Measurements from ENCODE around the gene PCDHB3. TPM values are rescaled to one million over a fixed set of nuclear protein-coding genes. Genes with fewer than 3 reads are reported as not detected.
A peak's percentile ranks its signal among the peaks of the same experiment; 100 is the strongest.

Gene PCDHB3
- total RNA-seq, 3 donors from 2014 or later (not counting 1 experiment from before 2014, with no cell fraction given) = not detected

DNA sequence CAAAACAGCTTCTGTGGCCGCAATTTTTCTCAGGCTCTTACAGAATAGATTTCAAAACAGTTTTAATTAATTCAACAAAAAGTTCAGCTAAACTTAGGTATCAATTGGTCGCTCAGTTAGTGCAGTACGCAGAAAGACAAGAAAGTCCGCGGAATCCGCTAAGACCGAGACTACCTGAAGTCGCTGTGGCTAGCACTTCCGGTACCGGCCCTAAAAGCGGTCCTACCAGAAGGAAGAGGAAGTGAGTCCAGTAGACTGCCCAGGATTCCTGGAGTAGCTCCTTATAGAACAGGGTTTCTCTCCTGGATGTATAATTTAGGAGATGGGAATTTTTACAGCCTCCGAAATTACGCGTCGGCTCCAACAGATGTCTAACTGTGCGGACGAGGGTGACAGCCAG, 22.4 kb upstream of the PCDHB3 start:
- Histone ChIP-seq H3K27me3 (ENCODE audit: control insufficient read depth, insufficient read depth, low read length) (no peaks in the 10 kb centered on the region), H3K9me3 (ENCODE audit: control insufficient read depth, insufficient read depth, low read length) (peaks cover 8% of the 10 kb centered on the region), H3K36me3 (ENCODE audit: control insufficient read depth, insufficient read depth, low read length) (no peaks in the 10 kb centered on the region), H3K27ac (ENCODE audit: low read length) (no peak overlapping the region), H3K4me1 (ENCODE audit: control insufficient read depth, insufficient read depth, low read length) (no peaks in the 10 kb centered on the region), H3K4me3 (ENCODE audit: low read length) (no peak overlapping the region)
- H3K9me3 Mint-ChIP-seq = peaks cover 7 to 10% of the 10 kb centered on the region in 2 donors
- WGBS (ENCODE audit: insufficient coverage) = 56% methylated on average over 17 of the region's 17 CpGs
- intact Hi-C loops (cut with micrococcal nuclease) = no loop called here
- H3K4me1 Mint-ChIP-seq = no peaks in the 10 kb centered on the region
- peaks cover 5% of the 10 kb centered on the region for H3K36me3 Mint-ChIP-seq
- ATAC-seq (no peak), DNase-seq (no peak)
- H3K4me3 Mint-ChIP-seq = no peak overlapping the region
- TF ChIP-seq, protein P1, sequence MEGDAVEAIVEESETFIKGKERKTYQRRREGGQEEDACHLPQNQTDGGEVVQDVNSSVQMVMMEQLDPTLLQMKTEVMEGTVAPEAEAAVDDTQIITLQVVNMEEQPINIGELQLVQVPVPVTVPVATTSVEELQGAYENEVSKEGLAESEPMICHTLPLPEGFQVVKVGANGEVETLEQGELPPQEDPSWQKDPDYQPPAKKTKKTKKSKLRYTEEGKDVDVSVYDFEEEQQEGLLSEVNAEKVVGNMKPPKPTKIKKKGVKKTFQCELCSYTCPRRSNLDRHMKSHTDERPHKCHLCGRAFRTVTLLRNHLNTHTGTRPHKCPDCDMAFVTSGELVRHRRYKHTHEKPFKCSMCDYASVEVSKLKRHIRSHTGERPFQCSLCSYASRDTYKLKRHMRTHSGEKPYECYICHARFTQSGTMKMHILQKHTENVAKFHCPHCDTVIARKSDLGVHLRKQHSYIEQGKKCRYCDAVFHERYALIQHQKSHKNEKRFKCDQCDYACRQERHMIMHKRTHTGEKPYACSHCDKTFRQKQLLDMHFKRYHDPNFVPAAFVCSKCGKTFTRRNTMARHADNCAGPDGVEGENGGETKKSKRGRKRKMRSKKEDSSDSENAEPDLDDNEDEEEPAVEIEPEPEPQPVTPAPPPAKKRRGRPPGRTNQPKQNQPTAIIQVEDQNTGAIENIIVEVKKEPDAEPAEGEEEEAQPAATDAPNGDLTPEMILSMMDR (IDR thresholded peaks at IDR 0.05) = no peak
- peaks cover 0 to under 1% of the 10 kb centered on the region in 2 donors for H3K27me3 Mint-ChIP-seq (ENCODE audit: low read depth in 2 of 2)
- H3K27ac Mint-ChIP-seq = no peak overlapping the region

DNA sequence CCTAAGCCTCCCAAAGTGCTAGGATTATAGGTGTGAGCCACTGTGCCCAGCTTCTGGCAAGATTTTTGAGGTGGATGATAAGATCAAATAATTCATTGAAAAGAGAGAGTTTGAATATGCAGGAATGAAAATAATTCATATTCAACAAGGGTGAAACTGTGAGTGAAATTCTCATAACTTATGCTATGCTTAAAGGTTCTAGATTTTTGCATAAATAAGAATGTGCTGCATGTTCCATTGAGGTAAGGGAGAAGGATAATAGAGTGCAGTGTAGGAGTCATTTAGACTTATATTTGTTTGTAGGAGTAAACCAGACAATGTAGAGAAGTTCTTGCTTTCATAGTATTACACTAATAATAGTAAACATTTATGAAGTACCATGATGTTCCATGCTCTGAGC, 18.0 kb upstream of the PCDHB3 start:
- Mint-ChIP-seq H3K9me3 (peaks cover 7 to 10% of the 10 kb centered on the region in 2 donors), H3K27ac (no peak overlapping the region), H3K36me3 (peaks cover 8% of the 10 kb centered on the region), H3K4me1 (peaks cover 0 to 5% of the 10 kb centered on the region in 2 donors), H3K4me3 (no peak overlapping the region), H3K27me3 (ENCODE audit: low read depth in 2 of 2) (peaks cover 0 to 6% of the 10 kb centered on the region in 2 donors)
- Histone ChIP-seq H3K4me3 (ENCODE audit: low read length) (no peak overlapping the region), H3K4me1 (ENCODE audit: control insufficient read depth, insufficient read depth, low read length) (no peaks in the 10 kb centered on the region), H3K36me3 (ENCODE audit: control insufficient read depth, insufficient read depth, low read length) (no peaks in the 10 kb centered on the region), H3K27me3 (ENCODE audit: control insufficient read depth, insufficient read depth, low read length) (no peaks in the 10 kb centered on the region), H3K9me3 (ENCODE audit: control insufficient read depth, insufficient read depth, low read length) (peaks cover 7% of the 10 kb centered on the region), H3K27ac (ENCODE audit: low read length) (no peak overlapping the region)
- DNase-seq (no peak), ATAC-seq (no peak)
- TF ChIP-seq, protein P1 (IDR thresholded peaks at IDR 0.05) = no peak
- intact Hi-C loops (cut with micrococcal nuclease) = no loop called here

DNA sequence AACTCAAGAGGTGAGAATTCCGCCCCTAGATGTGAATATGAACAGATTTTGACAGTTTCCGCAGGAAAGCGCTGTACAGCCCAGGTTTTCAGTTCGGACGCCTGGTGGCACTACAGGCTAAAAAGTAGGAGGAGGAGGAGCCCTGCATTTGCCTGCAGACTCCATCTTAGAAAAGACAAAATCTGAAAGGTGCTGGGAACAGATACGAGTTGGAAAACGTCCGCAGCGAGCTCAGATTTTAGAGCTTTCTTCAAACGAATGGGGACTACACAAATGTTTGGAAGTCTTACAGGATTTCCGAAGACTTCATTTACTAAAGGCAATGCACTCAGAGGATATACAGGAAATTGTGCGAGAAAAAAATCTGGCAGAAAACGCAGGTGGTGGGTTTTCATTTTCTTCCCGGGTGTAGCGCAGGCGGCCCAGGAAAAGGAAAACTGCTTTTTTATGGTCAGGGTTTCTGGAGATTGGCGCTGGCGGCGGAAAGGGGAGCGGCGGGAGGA, 15.7 kb upstream of the PCDHB3 start:
- peak overlapping the region; percentile 62 for H3K4me3 Mint-ChIP-seq
- peaks cover 0 to 6% of the 10 kb centered on the region in 2 donors for H3K27me3 Mint-ChIP-seq (ENCODE audit: low read depth in 2 of 2)

More for the DNA sequence above, 15.7 kb upstream of the PCDHB3 start:
- DNase-seq (peak in 1 of 2 donors; percentile 62), ATAC-seq (no peak)
- no peak overlapping the region for H3K27ac ChIP-seq (ENCODE audit: low read length)
- no peaks in the 10 kb centered on the region for H3K9me3 ChIP-seq (ENCODE audit: control insufficient read depth, insufficient read depth, low read length)
- H3K27me3 ChIP-seq (ENCODE audit: control insufficient read depth, insufficient read depth, low read length) = no peaks in the 10 kb centered on the region
- Mint-ChIP-seq H3K9me3 (peaks cover 10% of the 10 kb centered on the region in 2 donors), H3K27ac (no peak overlapping the region), H3K36me3 (peaks cover 8% of the 10 kb centered on the region), H3K4me1 (peaks cover 0 to 5% of the 10 kb centered on the region in 2 donors)
- intact Hi-C loops (cut with micrococcal nuclease) = no loop called here
- no peak overlapping the region for H3K4me3 ChIP-seq (ENCODE audit: low read length)
- WGBS (ENCODE audit: insufficient coverage) = 19% methylated on average over 21 of the region's 21 CpGs
- no peaks in the 10 kb centered on the region for H3K36me3 ChIP-seq (ENCODE audit: control insufficient read depth, insufficient read depth, low read length)
- H3K4me1 ChIP-seq (ENCODE audit: control insufficient read depth, insufficient read depth, low read length) = no peaks in the 10 kb centered on the region
- TF ChIP-seq, protein P1 (IDR thresholded peaks at IDR 0.05) = no peak
